Common myeloid progenitor, CD34-positive (primary cell): Measurements from ENCODE around the gene EFNA3.

Experiments
- CTCF ChIA-PET: fragments of 350-600 bp; sonication (Branson Sonifier 250); formaldehyde crosslinking; loops from one replicate; lab custom pipeline; 2021; ENCODE audit warnings: antibody characterized with exemption; lab: Charles Lee
- POLR2A ChIA-PET: fragments of 350-600 bp; sonication (Branson Sonifier 250); formaldehyde crosslinking; loops from one replicate; lab custom pipeline; 2021; ENCODE audit warnings: antibody characterized with exemption; lab: Charles Lee
- DNase-seq, 3 donors: peaks; one replicate each; pipeline versions ENCODE4 v3.0.0 to v3.0.0-alpha.2; 2013
- H3K27ac ChIP-seq, 2 experiments: 1 replicate in 1 of 2; 2 replicates in 1 of 2; pipeline ENCODE4 v1.7.0; 2013; ENCODE audit warnings: inconsistent platforms in 2 of 2, low read length in 2 of 2, mild to moderate bottlenecking in 2 of 2, low read depth in 1 of 2, moderate library complexity in 1 of 2; ENCODE audit not compliant: severe bottlenecking in 2 of 2, insufficient read depth in 1 of 2, poor library complexity in 1 of 2
- H3K27me3 ChIP-seq, 5 experiments: replicated peaks in 2 of 5; 1 replicate in 3 of 5; 2 replicates in 2 of 5; pipeline versions ENCODE4 v1.6.1 to v1.7.0; 2013; ENCODE audit warnings: low read length in 4 of 5, mild to moderate bottlenecking in 2 of 5, moderate library complexity in 2 of 5, inconsistent platforms in 1 of 5; ENCODE audit not compliant: insufficient read depth in 5 of 5, control insufficient read depth in 4 of 5
- H3K36me3 ChIP-seq, 4 experiments: 1 replicate in 2 of 4; 2 replicates in 2 of 4; pipeline versions ENCODE4 v1.6.1 to v1.7.0; 2013; ENCODE audit warnings: low read length in 3 of 4, control low read depth in 1 of 4, mild to moderate bottlenecking in 1 of 4; ENCODE audit not compliant: control insufficient read depth in 4 of 4, insufficient read depth in 4 of 4
- H3K4me1 ChIP-seq, 4 experiments: 1 replicate in 3 of 4; 2 replicates in 1 of 4; pipeline versions ENCODE4 v1.6.1 to v1.7.1; 2013; ENCODE audit warnings: low read length in 3 of 4, mild to moderate bottlenecking in 3 of 4, control low read depth in 1 of 4, inconsistent platforms in 1 of 4, moderate library complexity in 1 of 4; ENCODE audit not compliant: control insufficient read depth in 4 of 4, insufficient read depth in 4 of 4; ENCODE audit errors: control extremely low read depth in 1 of 4
- H3K4me3 ChIP-seq, 7 experiments: 1 replicate in 4 of 7; 2 replicates in 3 of 7; pipeline versions ENCODE4 v1.5.1 to v1.7.0; 2013; ENCODE audit warnings: mild to moderate bottlenecking in 7 of 7, low read length in 6 of 7, moderate library complexity in 6 of 7, inconsistent platforms in 2 of 7, low read depth in 2 of 7, control low read depth in 1 of 7; ENCODE audit not compliant: insufficient read depth in 4 of 7, control insufficient read depth in 1 of 7; ENCODE audit errors: extremely low read depth in 1 of 7
- H3K9me3 ChIP-seq, 5 experiments: 1 replicate in 4 of 5; 2 replicates in 1 of 5; pipeline versions ENCODE4 v1.6.1 to v1.7.1; 2013; ENCODE audit warnings: low read length in 4 of 5, mild to moderate bottlenecking in 2 of 5, inconsistent platforms in 1 of 5, low read depth in 1 of 5, moderate library complexity in 1 of 5; ENCODE audit not compliant: control insufficient read depth in 4 of 5, insufficient read depth in 2 of 5; ENCODE audit errors: control extremely low read depth in 1 of 5
- WGBS: methylation state at CpG from one replicate; pipeline ENCODE4 v1.1.5; 2013; ENCODE audit not compliant: insufficient coverage; 5-methylcytosine and 5-hydroxymethylcytosine counted together

EFNA3 gene

DNA sequence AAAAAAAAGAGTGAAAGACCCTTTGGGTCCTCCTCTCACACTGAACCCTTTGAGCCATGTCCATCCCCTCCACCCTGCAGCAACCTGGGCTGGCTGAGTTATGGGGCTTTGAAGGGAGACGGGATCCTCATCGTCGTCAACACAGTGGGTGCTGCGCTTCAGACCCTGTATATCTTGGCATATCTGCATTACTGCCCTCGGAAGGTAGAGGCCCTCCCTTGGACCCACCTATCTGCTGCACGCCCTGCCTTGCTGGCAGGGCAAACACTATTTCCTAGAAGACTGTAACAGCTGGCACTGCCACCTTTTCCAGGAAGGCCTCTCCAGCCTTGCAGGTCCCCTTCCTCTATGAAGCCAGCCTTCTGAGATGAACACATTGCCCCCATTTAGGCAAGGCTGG is 58.1 kb downstream of the EFNA3 start:
- POLR2A ChIA-PET: interaction anchor here (0.8 to 2.0 kb wide), 3 partner anchors 8 to 31 kb away, joined by 3 to 12 read pairs (median 3); no protein-coding TSS in a partner anchor
- H3K27ac ChIP-seq: peak overlapping the region; percentile 97 to 98
- DNase-seq: peak in 1 of 3 donors; percentile 27
- no peaks in the 10 kb centered on the region for H3K9me3 ChIP-seq
- CTCF ChIA-PET: interaction anchor here (0.7 to 6.6 kb wide), 7 partner anchors 8 to 75 kb away, joined by 3 to 49 read pairs (median 4); no protein-coding TSS in a partner anchor
- H3K4me1 ChIP-seq: peaks cover 11 to 49% (median 39%) of the 10 kb centered on the region in 4 experiments
- peak overlapping the region; percentile 27 to 86 (median 76) for H3K4me3 ChIP-seq
- peaks cover 3 to 34% (median 16%) of the 10 kb centered on the region in 4 experiments for H3K36me3 ChIP-seq
- no peaks in the 10 kb centered on the region for H3K27me3 ChIP-seq
- WGBS: 5% methylated on average over 6 of the region's 6 CpGs
